Left cardiac atrium (tissue), 4 donors: ENCODE data around the gene SORBS2. TPM values are rescaled to one million over a fixed set of nuclear protein-coding genes. Genes with fewer than 3 reads are reported as not detected.

Experiments used
- ATAC-seq, 2 donors: fragments of 200-7000 bp; cut with Tn5 transposase; one replicate each; pipeline ENCODE4 v1.9.1; 2020; ENCODE audit warnings: mild to moderate bottlenecking in 2 of 2, moderate library complexity in 2 of 2
- DNase-seq: peaks from one replicate; pipeline ENCODE4 v3.0.0-alpha.2; 2020
- intact Hi-C, 2 donors: fragments of 100-400 bp; cut with DNase I; formaldehyde crosslinking; loops; one replicate each; pipeline versions ENCODE4 v1.14.1 to v1.15.1; 2022 to 2023
- total RNA-seq, 2 donors: library from RNA; stranded (reverse); fragmentation: NEBNext Ultra II Directional; extraction: Animal tissue kit (Norgen Biotek cat#: 25700); gene quantifications; one replicate each; pipeline ENCODE4 v1.2.1, GENCODE V29; 2021
- donor health status: DM: no; HTN: yes; CAD: no.
- donor health status: DM: no; HTN: yes; CAD: no; lungs with severe emphysema.
- donor health status: DM: yes; HTN: yes; CAD: no.
- donor health status: Dilated cardiomyopathy.

SORBS2 gene
- total RNA-seq, 2 donors from 2014 or later, result 439 to 535 TPM

DNA sequence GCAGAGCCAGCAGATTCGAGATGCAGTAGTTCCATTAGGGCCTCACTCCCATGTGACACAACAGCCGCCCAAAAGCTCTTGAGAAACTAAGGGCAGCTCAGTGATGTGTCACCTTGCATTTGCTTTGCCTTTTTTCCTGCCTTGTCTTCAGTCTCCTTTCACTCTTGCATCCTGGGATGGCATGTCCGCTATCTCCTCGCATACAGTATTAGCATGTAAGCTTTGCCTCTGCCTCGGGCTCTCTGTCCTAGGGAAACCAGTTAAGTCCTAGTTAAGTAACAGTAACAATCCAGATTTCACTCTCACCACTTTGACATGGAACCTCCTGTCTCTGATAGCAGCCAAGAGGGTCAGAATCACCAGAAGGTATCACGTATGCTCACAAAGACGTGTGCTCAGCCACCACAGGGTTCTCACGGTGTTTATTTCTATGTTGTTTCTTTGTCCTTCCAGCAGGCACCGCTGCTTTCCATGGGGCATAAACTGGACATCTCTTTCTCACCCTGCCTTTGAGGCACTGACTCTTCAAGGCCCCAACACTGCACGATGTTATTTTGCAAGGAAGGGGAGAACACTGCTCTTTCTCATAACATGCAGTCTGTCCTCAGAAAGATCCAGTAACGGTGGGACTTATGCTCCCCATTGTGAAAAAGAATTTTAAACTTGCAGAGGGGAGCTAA, 26.7 kb upstream of the SORBS2 start:
- peak; percentile 9 to 15 for ATAC-seq

GRCh38 chr4:185838104-185838452, 26.1 kb upstream of the SORBS2 start:
- ATAC-seq, result no peak
- intact Hi-C loops, result loop anchor here in 1 of 2 donors (5.0 kb wide), 1 partner anchor 61 kb away; no protein-coding TSS in a partner anchor
- no peak for DNase-seq

More for the DNA sequence above, 26.7 kb upstream of the SORBS2 start:
- DNase-seq, result no peak
- intact Hi-C loops, result loop anchor here in 1 of 2 donors (5.0 kb wide), 1 partner anchor 61 kb away; no protein-coding TSS in a partner anchor

DNA sequence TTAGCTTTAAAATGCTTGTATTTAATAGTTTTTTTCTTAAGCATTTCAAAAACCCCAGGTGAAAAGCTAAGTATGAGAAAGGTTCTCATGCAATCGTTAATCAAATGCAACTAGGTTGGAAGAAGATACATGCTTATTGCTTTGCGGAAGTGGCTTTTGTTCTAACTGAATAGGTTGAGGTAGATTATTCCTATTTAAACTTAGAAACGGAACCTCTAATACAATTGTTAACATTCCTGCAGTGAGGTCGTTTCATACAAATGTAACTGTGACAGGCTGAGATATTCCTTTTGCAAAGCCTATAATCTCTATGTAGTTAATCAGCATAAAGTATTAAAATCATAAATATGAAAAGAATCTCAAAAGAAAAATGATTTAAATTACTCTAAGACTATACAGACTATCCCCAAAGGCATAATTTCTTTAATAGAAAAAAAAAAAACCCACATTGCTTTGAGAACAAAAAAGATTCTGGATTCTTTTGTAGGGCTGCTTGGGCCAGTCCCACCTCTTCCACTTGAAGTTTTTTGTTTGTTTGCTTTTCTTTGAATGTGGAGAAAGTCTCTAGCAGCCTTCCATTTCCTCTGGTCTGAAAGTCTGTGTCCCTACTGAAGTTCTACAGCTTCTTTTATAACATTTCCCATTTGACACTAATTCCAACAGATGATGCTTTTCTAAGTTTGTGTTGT, 25.6 kb upstream of the SORBS2 start:
- ATAC-seq, result no peak
- intact Hi-C loops, result loop anchor here in 1 of 2 donors (5.0 kb wide), 1 partner anchor 60 kb away; no protein-coding TSS in a partner anchor
- no peak for DNase-seq

DNA sequence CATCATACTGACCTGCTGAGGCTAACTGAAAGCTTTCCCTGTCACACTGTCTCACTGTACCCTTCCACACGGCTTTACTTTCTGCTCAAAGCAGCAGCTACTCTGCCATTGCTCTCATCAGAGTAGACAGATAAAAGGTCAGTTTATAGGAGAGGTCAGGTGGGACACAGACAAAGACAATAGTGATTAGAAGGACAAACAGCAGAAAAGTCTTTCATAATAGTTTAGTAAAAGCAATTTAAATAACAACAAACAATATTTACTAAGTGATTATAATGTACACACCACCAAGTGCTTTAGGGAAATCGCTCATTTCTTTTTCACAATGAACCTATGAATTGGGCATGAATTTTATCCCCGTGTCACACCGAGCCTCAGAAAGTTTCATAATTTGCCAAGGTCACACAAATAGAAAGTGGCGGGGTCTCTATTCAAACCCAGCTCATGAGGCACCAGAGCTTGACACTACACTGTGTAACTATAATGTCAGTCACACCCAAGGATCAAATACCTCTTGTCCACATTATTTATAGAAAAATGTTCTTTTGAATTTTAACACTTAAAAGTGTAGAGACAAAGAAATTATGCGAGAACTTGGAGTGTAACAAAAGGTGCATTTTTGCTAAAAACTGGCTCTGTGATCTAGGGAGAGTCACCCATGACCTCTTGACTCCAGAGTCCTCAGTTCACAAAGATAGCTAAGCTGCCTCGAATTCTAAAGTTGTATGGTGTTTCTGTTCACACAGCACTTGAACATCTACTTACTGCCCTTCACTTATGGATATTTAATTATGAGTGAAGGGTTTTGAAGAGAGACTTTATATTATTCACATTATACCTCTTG, 24.5 kb upstream of the SORBS2 start:
- ATAC-seq (no peak), DNase-seq (no peak)
- intact Hi-C loops, result loop anchor here in 1 of 2 donors (5.0 kb wide), 1 partner anchor 59 kb away; no protein-coding TSS in a partner anchor

DNA sequence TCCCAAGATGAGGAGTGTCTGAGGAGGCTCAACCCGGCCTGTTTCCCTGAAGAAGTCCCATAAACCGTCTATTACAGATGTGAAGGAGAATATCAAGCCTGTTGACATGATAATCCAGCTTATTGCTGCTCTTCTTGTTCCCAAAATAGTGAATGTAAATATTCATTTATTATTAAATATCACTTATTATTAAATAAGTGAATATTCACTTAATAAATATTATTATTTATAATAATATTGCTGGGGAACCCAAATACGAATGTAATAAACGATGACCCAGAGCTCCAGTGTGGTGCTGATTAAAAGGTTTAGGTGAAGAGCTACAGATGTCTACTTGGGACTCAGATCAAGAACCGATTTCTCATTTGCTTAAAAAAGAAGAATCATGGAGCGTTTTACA, 23.8 kb upstream of the SORBS2 start:
- ATAC-seq (no peak), DNase-seq (no peak)
- intact Hi-C loops, result loop anchor here in 1 of 2 donors (5.0 kb wide), 1 partner anchor 59 kb away; no protein-coding TSS in a partner anchor

DNA sequence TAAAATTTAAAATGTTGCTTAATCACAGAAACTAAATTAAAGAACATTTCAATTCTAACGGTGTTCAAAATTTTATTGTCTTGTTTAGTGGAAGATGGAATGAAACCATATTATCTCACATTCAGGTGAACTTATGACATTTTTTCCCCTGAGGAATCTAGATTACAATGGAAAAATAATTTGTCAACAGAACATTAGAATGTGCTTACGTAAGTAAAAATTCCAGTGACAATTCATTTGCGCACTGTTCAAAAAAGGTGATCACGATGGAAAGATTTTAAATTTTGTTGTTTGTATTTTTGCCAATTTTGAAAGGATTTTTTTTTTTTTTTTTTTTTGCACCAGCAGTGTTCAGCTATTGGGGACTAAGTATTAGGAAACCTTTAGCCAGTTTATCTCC, 23.3 kb upstream of the SORBS2 start:
- intact Hi-C loops, result loop anchor here in 1 of 2 donors (5.0 kb wide), 1 partner anchor 58 kb away; no protein-coding TSS in a partner anchor
- ATAC-seq (no peak), DNase-seq (no peak)

DNA sequence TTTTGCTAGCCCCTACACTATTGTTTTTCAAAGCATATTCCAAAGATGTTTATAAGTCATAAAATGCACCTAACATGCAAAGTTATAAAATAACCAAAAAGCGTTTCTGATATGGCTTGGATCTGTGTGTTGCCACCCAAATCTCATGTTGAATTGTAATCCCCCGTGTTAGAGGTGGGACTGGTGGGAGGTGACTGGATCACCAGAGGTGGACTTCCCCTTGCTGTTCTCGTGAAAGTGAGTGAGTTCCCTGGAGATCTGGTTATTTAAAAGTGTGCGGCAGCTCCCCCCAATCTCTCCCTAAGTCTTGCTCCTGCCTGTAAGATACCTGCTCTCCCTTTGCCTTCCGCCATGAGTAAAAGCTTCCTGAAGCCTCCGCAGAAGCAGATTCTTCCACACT, 22.8 kb upstream of the SORBS2 start:
- ATAC-seq (no peak), DNase-seq (no peak)
- intact Hi-C loops, result loop anchor here in 1 of 2 donors (5.0 kb wide), 1 partner anchor 57 kb away; no protein-coding TSS in a partner anchor

- intact Hi-C loops, result no loop called here
- DNase-seq, result no peak
- ATAC-seq, result no peak
Measured at GRCh38 chr4:185834088-185834487, 22.1 kb upstream of the SORBS2 start.

DNA sequence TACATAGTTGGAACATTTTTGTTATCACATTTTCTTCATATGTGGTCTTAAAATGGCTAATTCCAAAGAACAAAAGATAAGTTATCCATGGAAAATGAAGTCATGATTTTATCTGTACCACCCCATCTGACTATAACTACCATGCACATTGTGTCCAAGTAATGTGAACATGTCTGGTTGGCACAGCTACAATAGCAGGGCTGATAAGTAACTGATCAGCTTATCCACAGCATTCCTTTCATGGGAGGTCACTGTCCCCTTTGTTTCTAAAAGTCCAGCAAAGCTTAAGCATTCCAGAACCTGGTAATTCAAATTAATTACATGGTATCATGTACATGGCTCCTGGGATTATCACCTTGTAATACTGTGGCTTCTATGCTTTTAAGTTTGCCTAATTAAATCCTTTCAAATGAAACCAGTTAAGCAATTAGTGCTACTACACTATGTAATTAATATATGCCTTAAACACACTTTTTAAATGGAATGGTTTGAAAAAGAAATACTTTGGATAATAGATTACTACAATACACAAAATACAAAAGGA, 21.1 kb upstream of the SORBS2 start:
- ATAC-seq, result peak in 1 of 2 donors; percentile 68
- no peak for DNase-seq
- intact Hi-C loops, result no loop called here

- ATAC-seq (peak in 1 of 2 donors; percentile 41), DNase-seq (no peak)
- intact Hi-C loops, result no loop called here
Measured at GRCh38 chr4:185831125-185831815, 19.3 kb upstream of the SORBS2 start.

GRCh38 chr4:185830263-185830994, 18.4 kb upstream of the SORBS2 start:
- no peak for ATAC-seq

GRCh38 chr4:185826381-185826780, 14.4 kb upstream of the SORBS2 start:
- DNase-seq, result no peak
- ATAC-seq, result no peak
- intact Hi-C loops, result no loop called here

More at GRCh38 chr4:185830263-185830994, 18.4 kb upstream of the SORBS2 start:
- DNase-seq, result no peak
- intact Hi-C loops, result no loop called here

GRCh38 chr4:185825737-185826136, 13.7 kb upstream of the SORBS2 start:
- DNase-seq (no peak), ATAC-seq (no peak)
- intact Hi-C loops, result no loop called here

- DNase-seq, result no peak
- no peak for ATAC-seq
- intact Hi-C loops, result no loop called here
Measured at GRCh38 chr4:185822791-185823190, 10.8 kb upstream of the SORBS2 start.

- intact Hi-C loops, result no loop called here
Measured at GRCh38 chr4:185821029-185821419, 9.0 kb upstream of the SORBS2 start.

DNA sequence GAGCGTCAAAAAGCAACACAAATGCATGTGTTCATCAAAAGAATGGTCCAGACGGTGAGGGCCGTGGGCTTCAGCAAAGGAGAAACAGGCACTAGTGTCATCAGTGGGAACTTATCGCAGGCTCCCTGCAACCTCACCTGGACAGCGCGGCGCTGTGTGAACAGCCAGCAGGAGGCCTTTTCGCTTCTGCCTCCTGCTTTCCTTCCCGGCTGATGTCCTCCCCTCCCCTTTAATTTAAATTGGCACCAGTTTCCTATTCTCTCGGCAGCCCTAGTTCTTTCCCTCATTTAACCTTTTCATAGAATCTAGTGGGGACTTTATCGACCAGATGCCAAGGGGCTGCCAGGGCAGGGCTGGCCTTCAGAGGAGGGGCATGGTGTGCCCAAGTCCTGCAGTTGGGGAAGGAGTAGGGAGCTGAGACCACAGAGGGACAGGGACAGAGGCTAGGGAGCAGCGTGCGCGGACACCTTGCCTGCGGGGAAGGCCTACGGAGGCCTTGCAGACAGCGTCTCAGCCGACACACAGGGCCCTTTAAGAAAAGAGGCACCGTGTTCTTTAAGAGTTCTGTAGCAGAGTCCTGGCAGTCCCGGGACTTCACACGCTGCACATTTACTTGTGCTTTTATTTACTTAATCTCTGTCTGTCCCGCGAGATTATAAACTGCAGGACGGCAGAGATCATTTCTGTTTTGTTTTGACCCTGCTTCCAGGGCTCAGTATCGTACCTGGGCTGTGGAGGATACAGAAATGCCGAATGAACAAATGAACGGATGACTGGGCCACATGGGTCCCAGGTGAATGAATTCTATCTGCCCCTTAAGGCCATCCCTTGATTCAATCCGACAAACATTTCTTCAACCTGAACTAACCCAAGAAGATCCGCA, 8.4 kb upstream of the SORBS2 start:
- intact Hi-C loops, result no loop called here
- DNase-seq (no peak), ATAC-seq (peak; percentile 44 to 71)

More at GRCh38 chr4:185821029-185821419, 9.0 kb upstream of the SORBS2 start:
- no peak for DNase-seq
- no peak for ATAC-seq

GRCh38 chr4:185819144-185819543, 7.2 kb upstream of the SORBS2 start:
- intact Hi-C loops, result no loop called here
- no peak for DNase-seq

More at GRCh38 chr4:185819144-185819543, 7.2 kb upstream of the SORBS2 start:
- no peak for ATAC-seq
